Hindlimb muscle (tissue), 1 donor: ENCODE results near the gene MROH8. TPM values are rescaled to one million over a fixed set of nuclear protein-coding genes. Genes with fewer than 3 reads are reported as not detected.
"Not testable (repeated sequence)": the region's sequence is repeated elsewhere in the genome, so short reads cannot be mapped to it uniquely, and the experiment has no call there.

ENCODE experiments used
- DNase-seq: peaks from one replicate; pipeline ENCODE4 v3.0.0-alpha.2; 2013
- polyA plus RNA-seq: library from polyadenylated mRNA; unstranded; fragments of 120-200 nt; gene quantifications from one replicate; pipeline ENCODE4 v1.2.1, GENCODE V29; 2013; ENCODE audit not compliant: insufficient read length

Gene MROH8
- polyA plus RNA-seq, 1 donor, result 4.9 TPM

DNA sequence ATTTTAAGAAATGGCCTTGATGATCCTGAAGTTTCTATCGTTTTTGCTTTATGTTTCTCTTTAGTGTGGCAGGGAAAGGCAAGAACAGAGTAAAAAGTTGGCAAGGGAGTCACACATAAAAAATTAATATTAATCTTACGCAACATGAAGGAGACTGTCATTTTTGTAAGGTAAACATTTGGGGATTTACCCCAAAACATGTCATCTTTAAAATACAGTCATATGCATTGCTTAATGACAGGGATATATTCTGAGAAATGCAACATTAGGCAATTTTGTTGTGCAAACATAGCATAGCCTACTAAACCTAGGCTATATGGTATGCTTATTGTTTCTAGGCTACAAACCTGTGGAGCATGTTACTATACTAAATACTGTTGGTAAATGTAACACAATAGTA, 88.9 kb downstream of the MROH8 start:
- DNase-seq, result no peak

DNA sequence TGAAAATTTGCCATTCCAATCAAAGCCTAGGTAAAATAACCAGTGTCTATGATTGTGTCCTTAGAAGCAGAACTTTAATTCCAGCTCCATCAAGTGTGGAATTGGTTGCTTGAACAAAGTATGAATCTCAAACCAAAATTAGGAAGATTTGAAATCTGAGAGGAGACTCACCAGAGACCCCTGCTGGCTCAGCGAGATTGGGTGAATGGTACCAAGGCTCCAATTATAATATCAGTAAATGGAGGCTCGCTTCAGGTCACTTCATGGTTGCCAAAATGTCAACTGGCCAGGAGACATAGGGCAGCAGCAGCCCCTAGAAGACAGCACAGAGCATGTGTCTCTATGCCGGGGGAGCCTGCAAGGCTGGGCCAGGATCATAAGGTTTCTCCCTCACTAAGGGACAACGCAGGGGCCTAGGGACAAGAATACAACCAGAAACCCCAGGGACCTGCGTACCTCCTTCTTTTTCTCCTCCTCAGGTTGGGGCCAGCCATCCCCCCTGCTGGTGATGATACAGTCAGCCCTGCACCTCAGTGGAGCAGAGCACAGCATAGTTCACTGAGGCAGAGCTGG, 97.5 kb downstream of the MROH8 start:
- DNase-seq, result no peak

DNA sequence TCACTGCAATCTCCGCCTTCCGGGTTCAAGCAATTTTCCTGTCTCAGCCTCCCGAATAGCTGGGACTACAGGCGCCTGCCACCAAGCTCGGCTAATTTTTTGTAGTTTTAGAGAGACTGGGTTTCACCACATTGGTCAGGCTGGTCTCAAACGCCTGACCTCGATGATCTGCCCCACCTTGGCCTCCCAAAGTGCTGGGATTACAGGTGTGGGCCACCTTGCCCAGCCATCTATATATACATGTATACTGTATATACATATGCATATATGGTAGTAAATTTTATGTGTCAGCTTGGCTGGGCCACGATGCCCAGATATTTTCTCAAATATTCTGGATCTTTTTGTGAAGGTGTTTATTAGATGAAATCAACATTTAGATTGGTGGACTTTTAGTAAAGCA, 102.3 kb downstream of the MROH8 start:
- no peak for DNase-seq

DNA sequence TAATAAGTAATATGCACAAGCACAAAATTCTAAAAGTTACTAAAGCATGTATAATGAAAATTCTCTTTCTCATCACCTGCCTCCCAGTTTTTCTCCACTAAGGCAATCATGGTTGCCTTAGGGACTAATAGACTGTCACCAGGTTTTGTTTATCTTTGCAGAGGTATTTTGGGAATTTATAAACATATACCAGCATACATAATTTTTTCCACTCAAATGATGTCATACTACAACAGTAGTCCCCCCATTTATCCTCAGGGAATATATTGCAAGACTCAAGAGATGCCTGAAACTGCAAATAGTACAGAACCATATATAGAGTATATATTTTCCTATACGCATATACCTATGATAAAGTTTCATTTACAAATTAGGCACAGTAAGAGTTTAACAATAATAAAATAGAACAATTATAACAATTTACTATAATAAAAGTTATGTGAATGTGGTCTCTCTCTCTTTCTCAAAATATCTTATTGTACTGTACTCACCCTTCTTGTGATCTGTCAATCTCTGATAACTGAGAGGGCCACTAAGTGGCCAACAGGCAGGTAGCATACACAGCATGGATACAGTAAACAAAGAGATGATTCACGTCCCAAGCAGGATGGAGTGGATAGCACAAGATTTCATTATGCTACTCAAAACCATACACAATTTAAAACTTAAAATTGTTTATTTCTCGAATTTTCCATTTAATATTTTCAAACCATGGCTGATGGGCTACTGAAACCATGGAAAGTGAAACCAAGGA, 103.2 kb downstream of the MROH8 start:
- no peak for DNase-seq

DNA sequence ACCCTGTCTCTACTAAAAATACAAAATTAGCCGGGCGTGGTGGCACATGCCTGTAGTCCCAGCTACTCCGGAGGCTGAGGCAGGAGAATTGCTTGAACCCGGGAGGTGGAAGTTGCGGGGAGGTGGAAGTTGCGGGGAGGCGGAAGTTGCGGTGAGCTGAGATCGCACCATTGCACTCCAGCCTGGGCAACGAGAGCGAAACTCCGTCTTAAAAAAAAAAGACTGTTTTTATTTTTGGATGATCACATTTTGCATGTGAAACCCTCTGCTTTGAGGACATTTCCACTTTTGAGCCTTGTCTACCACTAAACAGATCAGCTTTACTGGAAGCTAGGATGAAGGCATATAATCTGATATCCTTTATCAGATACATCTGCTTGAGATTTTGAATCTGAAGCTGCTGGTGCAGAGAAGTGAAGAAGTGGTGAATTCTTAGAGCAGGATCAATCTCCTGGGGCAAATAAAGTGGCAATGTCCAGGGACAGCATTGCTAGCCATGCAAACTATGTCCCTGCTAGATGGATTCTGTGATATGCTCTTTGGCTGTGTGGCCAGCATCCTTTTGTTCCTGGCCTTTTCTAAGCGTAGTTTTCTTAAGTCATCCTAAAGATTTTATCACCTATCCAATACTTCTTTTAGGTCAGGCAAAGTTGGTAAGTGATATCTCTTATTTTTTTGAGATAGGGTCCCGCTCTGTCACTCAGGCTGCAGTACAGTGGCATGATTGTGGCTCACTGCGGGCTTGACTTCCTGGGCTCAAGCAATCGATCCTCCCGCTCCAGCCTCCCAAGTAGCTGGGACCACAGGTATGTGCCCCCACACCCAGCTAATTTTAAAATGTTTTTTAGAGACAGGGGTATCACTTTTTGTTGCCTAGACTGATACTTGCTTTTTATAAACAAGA, 106.8 kb downstream of the MROH8 start:
- DNase-seq, result no peak

DNA sequence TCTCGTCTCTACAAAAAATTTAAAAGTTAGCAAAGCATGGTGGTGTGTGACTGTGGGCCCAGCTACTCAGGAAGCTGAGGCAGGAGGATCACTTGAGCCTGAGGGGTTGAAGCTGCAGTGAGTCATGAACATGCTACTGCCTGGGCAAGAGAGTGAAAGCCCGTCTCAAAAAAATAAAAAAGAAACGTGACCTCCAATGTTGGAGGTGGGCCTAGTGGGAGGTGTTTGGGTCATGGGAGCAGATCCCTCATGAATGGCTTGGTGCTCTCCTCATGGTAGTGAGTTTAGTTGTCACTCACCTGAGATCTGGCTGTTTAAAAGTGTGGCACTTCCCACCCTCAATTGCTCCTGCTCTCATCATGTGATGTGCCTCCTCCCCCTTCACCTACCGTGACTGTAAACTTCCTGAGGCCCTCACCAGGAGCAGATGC, 107.9 kb downstream of the MROH8 start:
- DNase-seq, result no peak

DNA sequence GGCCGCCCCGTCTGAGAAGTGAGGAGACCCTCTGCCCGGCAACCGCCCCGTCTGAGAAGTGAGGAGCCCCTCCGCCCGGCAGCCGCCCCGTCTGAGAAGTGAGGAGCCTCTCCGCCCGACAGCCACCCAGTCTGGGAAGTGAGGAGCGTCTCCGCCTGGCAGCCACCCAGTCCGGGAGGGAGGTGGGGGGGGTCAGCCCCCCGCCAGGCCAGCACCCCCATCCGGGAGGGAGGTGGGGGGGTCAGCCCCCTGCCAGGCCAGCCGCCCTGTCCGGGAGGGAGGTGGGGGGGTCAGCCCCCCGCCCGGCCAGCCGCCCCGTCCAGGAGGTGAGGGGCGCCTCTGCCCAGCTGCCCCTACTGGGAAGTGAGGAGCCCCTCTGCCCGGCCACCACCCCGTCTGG, 109.8 kb downstream of the MROH8 start:
- not testable (repeated sequence) for DNase-seq

DNA sequence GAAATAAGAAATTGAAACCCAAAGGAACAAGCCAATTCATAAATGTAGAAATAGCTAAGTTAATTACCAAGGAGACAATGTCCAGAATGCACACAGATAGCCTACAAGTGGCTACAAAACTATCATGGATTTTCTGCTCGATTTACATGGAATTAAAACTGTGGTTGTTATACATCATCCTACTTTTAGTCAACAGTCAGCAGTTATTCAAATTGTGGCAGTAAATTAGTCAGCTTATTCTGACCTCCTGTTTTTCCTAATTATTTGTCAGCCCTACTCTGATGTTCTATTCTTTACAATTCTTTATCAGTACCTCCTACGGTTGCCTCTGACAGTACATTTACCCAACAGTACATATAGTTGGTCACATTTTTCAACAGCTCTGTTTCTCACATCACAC, 113.2 kb downstream of the MROH8 start:
- no peak for DNase-seq

DNA sequence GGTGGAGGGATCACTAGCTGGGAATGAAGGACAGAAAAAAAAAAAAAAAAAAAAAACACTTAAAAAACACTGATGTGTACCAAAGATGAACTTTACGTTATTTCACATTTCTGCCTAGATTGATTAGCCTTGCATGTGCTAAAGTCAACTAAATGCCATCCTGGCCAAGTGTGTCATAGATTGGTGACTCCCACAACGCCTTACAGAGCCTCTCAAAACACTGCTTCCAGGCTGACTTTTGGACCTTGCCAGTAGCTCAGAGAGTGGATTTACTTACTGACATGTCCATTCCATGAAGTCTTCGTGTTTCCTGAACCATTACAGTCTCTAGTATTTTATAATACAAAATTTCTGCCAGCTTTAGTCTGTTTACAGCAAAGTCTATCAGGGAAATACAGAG, 124.1 kb downstream of the MROH8 start:
- DNase-seq, result no peak

DNA sequence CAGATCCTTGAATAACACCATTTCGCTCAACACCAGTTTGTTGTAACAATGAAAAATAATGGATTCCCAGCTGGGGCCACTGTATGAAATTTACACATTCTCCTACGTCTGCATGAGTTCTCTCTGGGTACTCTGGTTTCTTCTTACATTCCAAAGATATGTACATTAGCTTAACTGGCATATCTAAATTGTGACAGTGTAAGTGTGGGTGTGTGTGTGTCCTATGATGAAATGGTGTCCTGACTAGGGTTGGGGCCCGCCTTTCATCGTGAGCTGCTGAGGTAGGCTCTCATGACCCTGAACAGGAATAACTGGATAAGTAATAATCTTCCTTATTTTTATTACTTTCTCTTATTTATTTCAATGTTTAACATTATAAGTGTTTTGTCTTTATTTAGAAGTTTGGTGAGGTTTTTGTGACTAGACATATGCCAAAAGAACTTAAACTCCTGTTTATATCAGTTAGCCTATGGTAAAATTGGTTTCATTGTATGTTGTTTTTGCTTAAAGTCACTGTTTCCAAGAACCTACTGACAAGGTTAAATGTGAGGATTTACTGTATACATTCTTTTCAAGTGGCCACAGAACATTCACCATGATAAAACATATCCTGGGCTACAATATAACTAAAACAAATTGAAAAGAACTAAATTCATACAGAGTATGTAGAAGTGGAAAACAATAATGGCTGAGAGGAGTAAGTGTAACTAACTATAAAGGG, 126.0 kb downstream of the MROH8 start:
- no peak for DNase-seq

Other genes with a start within 250 kb of the MROH8 start
- gene SAMHD1, start 227.8 kb downstream of the MROH8 start, polyA plus RNA-seq, result 22.2 TPM
- 6.8 TPM for gene RBL1, start 83.6 kb downstream of the MROH8 start, polyA plus RNA-seq
- 152 TPM for gene RPN2, start 218 bp downstream of the MROH8 start, polyA plus RNA-seq
- not detected for gene GHRH, start 82.3 kb upstream of the MROH8 start, polyA plus RNA-seq
- gene MANBAL, start 110.1 kb upstream of the MROH8 start, polyA plus RNA-seq, result 37.4 TPM
- gene SRC, start 166.6 kb upstream of the MROH8 start, polyA plus RNA-seq, result 19.5 TPM